Measurements from ENCODE around the gene IL1RAPL2.
"Not testable (repeated sequence)": the region's sequence is repeated elsewhere in the genome, so short reads cannot be mapped to it uniquely, and the experiment has no call there.

The IL1RAPL2 gene

DNA sequence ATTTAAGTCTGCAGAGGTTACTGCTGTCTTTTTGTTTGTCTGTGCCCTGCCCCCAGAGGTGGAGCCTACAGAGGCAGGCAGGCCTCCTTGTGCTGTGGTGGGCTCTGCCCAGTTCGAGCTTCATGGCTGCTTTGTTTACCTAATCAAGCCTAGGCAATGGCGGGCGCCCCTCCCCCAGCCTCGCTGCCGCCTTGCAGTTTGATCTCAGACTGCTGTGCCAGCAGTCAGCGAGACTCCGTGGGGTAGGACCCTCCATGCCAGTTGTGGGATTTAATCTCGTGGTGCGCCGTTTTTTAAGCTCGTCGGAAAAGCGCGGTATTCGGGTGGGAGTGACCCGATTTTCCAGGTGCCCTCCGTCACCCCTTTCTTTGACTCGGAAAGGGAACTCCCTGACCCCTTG is 111.5 kb downstream of the IL1RAPL2 start:
- DNase-seq: not testable (repeated sequence)

DNA sequence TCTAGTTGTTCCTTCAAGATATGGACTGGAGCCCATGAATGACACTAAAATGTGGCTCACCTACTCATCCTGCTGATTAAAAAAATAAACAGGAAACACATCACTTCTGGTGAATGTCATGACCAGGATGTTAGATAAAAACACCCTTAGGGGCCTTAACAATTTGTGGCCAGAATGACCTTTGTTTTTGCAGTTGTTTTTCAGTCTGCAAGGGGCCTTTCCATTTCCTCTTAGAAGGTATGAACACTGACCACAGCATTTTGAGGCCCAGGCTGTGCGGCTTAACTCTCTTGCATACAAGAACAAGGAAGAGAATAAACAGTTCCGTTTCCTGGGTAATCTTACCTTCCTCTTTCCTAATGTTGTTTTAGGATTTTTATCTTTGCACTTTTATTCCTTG is 113.2 kb downstream of the IL1RAPL2 start:
- DNase-seq: no peak

DNA sequence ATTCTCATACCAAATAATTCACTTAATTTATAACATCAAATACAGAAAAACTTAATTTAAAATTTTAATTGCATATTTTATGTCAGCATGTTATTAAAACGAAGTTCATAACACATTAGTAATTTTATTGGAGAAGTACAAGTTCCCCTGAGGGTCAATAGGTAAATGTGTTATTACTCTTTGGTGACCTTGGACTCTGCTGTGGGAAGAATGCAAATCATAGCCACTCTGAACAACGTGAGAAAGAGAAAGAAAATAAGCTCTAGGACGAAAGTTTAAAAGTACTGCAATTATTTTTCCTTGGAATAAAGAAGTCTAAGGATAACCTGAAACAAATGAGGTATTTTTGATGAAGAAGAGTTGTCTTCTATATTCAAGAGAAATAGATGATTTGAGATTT is 115.2 kb downstream of the IL1RAPL2 start:
- DNase-seq: no peak

DNA sequence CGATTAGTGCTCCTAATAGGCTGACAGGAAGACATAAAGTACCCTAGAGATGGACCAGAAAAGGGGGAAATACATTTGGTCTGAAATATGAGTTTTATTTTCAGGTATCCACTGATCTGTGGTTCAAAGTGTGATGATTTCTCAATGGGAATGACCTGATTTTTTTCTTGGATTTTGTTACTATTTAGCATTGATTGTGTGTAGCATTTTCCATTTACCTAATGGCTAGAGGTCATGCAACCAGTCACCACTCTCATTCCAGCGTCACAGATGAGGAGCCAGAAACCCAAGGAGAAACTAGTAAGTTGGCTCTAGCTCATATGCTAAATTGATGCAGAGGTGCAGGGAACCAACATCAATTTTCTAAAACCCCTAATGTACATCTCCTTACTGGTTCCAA is 118.1 kb downstream of the IL1RAPL2 start:
- no peak for DNase-seq

DNA sequence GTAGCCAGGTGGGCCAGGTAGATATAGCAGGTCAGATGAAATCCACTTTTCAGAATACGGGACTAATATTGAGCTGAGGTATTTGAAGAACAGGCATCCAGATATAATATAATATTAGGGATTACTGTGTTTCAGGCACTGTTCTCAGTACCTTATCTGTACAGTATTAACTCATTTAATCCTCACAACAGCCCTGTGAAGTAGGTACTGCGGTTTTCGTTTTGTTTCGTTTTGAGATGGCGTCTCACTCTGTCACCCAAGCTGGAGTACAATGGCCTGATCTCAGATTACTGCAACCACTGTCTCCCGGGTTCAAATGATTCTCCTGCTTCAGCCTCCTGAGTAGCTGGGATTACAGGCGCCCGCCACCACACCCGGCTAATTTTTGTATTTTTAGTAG is 129.6 kb downstream of the IL1RAPL2 start:
- DNase-seq: no peak

DNA sequence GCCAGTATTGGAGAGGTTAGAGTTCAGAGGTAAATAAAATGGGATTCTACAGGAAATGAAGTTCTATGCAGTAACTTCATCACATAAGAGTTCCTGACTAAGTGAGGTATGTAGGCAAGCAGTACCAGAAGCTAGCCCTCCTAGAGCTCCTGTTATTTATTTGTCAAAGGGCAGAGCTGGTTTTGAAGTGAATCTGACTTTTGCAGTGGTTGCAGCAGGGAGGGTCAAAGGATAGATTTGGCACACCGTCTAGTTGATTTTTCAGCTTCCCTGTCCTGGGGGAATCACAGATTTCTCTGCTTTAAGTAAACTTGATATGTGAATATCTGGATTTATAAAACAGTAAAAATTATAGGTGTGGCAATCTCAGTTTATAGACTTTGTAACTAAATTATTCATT is 130.7 kb downstream of the IL1RAPL2 start:
- DNase-seq: no peak

DNA sequence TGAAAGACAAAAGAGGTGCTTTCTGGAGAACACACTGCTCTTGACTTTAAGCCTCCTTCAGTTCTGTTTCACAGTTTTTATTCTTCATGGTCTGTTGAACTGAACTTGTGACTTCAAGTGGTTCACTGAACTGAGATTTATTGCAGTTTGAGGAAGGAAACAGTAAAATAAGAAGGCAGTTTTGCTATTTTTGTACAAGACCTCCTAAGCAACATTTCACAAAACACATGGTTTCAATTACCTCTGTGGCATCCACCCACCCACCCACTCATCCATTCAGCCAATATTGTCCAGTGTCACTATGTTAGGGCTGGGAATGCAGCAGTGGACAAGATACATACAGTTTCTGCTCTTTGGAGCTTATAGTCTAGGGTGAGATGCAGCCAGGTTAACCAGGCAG is 131.3 kb downstream of the IL1RAPL2 start:
- peak; percentile 27 for DNase-seq

DNA sequence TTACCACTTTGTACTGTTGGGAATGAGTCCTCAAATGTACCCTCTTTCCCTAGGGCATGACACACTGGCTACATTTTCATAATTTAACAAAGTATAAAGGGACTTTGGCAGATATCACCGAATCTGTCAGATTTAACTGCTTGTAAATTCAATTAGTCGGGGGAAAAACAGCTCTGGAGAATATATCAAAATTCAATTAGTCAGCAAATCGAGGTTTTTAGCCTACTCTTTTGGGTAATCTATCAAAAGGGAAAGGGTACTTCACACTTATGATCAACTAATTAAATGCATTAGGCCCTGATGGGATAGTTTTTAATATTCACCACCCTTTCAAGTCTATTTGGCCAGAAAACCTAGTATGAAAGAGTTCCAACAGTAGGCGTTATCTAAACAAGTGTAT is 141.0 kb downstream of the IL1RAPL2 start:
- DNase-seq: no peak

DNA sequence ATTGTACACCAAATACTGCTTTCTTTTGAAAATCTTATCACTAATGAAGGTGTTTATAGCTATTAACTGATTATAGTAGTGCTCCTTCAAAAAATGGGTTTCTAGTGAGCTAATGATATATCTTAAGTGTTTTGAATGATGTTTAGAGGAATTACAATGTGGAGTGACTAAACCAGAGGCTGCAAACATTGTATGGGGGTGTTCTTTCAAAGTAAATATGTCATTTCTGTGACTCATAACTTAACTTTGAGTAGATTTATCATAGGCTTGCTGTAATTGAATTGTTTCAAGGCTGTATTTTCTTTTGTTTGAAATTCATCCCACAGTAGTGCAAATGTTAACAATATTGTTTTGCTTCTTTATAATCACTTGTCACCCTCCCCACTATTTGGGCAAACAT is 141.6 kb downstream of the IL1RAPL2 start:
- DNase-seq: no peak

DNA sequence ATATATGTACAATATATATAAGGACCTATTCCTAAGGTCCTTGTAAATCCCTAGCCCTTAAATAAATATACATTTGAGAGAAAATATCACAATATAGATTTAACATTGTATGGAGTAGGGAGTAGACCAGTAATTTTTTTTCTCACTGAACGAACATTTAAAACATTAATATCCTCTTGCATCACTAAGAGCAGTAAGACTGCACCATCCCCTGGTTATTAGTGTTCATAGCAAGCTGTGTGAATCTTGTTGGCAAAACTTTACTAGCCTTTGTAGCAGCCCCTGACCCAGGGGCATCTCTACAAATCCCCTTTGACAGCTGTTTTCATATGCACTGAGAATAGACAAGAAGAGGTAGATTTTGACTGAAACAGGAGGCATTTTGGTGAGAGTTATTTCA is 146.5 kb downstream of the IL1RAPL2 start:
- no peak for DNase-seq

DNA sequence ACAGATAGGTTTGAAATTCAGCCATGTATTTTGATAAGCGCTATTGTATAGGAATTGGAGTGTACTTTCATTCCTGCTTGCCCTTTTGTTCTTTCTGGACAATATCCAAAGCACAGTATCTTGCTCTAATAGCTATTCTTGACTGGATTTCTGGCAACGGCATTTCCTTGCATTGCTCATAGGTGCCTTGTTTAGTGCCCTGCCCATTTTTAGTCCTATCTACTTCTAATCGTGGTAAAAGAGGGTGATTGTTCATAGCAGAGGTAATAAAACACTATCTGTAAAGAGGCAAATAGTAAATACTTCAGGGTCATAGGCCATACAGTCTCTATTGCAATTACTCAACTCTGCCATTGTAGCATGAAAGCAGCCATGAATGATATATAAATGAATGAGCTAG is 155.9 kb downstream of the IL1RAPL2 start:
- DNase-seq: no peak

DNA sequence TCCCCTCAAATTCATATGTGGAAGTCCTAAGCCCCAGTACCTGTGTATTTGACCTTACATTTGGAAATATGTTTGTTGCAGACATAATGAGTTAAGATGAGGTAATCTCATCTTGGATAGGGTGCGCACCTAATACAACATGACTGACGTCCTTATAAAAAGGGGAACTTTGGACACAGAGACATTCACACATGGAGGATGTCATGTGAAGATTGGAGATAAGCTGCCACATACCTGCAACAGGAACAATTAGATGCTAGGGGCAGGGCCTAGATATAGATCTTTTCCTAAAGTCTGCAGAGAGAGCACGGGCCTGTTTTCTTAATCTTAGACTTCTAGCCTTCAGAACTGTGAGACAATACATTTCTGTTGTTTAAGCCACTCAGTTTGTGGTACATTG is 162.5 kb downstream of the IL1RAPL2 start:
- no peak for DNase-seq

DNA sequence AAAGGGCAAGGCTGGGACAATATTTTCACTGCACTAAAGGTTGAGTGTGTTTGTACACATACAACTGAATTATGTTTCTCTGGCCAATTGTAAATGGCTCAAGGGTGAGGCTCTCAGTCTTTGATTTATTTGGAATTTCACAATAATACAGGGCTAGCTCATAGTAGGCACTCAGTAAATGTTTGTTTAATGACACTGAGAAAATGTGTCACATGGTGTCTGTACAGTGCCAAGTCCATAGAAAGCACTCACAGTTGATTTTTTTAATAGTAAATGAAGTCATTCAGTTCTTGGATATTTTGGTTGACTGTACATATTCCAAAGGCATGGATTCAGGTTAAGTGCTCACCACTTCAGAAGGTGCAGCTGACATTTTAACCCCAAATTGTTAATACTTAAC is 176.4 kb downstream of the IL1RAPL2 start:
- DNase-seq: no peak

DNA sequence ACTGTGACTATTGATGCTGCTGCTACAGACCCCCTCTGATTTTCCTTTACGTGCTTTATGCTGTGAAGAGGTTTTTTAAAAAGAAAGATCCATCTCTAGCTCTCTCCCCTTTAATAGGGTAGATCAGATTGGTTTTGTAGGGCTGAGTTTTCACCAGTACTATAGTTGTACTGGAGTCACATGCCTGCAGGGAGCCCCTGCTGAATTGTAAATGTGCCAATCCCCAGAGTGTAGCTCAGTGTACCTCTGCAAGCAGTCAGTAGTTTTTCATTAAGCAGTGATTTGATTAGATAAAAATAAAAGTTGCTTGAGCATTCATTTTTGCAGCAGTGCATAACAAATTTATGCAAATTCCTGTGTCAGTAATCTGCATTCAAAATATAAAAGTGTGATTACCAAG is 179.2 kb downstream of the IL1RAPL2 start:
- DNase-seq: no peak

DNA sequence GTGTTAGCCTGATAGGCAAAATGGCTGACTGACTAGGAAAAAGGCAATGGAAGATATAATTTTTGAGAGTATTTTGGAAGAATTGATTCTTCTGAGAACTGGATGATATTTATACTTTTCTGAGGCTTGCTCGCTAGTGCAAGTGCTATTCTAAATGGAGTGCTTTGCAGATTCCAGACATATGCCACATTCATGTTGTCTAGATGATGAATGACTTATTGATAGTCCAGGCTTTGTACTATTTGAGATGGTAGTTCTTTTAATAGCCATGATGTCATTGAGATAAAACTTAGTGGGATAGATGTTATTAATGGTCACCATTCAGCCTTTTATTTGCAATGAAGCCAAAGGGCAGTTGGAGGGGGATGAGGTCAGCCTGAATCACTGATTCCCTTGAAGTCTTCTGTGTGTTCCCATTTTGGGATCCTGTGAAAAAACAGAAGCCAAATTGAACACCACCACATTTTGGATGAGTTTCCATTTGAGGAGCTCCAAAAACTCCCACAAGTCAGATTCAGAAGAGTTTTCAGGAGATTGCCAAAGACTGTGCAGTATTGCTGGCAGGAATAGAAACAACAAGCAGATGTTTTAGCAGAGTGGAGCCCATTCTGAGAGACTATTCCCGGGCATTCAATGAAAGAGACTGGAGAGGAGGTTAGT is 184.1 kb downstream of the IL1RAPL2 start:
- DNase-seq: peak; percentile 27

DNA sequence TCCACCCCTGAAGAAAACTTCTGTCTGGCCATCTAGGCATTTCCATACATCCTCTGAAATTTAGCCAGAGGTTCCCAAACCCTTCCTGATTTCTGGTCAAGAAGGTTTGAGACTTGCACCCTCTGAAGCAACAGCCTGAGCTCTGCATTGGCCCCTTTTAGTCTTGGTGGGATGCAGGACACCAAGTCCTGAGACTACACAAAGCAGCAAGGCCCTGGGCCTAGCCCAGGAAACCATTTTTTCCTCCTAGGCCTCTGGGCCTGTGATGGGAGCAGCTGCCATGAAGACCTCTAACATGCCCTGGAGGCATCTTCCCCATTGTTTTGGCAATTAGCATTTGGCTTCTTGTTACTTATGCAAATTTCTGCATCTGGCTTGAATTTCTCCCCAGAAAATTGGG is 196.6 kb downstream of the IL1RAPL2 start:
- DNase-seq: no peak

DNA sequence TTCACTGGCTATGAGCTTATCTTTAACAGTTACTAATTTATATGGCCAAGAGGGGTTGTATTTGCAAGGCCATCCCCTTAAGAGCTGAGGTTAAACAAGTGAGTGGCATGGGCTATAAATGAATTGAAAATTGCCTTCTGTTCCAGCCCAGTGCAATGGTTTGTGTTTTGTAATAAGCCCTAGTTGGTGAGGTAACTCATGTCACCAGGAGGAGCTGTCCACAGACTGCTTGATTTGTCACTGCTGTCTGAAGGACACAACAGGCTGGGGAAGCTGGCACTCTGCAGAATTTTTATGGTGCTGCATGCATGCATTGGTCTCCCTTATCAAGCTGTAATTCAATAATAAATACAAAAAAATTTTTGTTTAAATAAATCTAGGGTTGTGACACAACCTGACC is 223.8 kb downstream of the IL1RAPL2 start:
- DNase-seq: no peak

DNA sequence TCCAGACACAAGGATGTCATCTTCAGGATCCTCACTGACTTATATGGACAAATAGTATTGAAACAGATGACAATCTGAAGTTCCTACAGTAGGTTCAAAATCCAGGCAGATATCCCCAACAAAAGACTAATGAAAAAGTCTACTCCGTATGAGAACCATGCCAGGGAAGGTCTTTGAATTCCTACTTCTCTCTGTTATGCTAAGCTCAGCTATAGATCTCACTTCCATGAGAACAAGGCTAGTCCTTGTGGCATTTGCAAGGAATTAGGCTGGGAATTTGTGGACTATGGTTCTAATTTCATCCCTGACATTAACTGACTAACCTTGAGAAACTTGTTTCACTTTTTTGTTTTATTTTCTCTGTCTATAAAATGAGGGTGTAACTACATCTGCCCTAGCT is 229.8 kb downstream of the IL1RAPL2 start:
- no peak for DNase-seq

DNA sequence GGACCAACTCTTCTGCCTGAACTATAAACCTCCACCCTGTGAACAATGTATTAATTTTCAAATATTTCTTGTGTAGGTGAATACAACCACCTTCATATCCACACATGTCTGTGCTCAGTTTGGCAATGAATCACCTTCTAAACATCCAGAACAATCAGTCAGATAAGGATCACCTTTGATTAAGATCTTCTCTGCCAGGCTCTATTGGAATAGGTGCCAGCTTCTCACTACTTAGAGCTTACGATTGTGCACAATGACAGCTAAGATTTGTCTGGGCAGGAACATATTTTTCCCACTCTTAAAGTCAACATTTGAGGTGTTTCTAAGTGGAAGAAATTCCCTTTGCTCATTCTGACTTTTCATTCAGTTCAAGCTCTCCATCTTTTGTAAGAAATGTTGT is 237.2 kb downstream of the IL1RAPL2 start:
- DNase-seq: no peak

DNA sequence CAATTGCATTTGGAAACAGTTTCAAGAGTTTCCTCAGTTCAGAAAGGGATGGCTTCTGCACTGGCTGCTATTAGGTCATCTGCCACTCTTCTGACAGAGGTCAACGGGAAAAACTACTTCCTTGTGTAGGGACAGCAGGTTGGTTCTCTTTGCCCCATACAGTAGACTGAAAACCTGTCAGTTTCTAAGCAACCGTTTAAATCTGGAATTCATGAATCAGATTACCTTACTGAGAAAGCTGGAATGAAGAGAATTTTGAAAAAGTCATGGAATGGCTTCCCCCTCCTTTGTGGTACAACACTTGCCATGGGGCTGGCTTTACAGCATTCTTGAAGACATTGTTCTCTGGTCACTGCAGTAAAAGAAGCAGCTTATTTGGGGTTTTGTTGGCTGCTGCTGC is 240.3 kb downstream of the IL1RAPL2 start:
- DNase-seq: no peak

DNA sequence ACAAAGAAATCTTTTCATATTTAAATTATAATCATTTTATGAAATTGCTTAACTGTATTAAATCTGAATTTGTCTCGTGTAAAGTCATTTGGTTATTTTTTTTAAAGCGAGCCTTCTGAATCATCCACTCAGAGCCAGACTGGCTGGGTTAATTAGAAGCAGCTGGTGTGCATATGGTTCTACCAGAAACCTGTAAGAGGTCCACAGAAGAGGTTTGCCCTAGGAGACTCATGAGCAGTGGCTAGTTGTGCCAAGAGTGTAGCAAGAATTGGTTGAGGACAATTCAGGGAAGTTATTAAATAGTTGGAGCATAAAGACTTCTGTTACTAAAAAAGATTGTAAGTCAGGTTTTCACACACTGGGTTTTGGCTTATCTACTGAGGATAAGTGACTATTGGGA is 267.4 kb downstream of the IL1RAPL2 start:
- DNase-seq: no peak

DNA sequence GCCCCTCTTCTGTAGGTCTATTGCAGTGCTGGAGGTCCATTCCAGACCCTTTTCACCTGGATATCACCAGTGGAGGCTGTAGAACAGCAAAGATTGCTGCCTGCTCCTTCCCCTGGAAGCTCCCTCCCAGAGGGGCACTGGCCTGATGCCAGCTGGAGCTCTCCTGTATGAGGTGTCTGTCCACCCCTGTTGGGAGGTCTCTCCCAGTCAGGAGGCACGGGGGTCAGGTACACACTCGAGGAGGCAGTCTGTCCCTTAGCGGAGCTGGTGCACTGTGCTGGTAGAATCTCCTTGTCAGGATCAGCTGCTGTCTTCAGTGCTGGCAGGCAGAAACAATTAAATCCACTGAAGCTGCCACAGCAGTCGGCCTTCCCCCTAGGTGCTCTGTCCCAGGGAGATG is 276.6 kb downstream of the IL1RAPL2 start:
- DNase-seq: no peak

DNA sequence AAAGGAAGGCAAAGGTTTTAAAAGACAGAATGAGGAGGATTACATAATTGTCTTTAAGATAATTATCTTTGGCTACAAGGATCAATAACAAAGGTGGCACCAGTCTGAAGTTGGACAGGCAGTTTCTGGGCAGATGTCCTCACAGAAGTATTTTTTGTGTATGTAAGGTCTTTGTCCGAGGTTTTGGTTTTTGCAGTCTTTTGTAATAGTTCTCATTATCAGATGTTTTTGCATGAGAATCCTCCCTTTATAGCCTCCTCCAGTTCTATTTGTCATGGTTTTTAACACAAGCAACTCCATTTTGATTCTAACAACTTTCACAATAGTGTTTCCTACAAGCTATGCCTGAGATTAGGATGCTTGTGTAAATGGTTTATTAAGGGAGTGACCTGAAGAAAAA is 286.2 kb downstream of the IL1RAPL2 start:
- no peak for DNase-seq

DNA sequence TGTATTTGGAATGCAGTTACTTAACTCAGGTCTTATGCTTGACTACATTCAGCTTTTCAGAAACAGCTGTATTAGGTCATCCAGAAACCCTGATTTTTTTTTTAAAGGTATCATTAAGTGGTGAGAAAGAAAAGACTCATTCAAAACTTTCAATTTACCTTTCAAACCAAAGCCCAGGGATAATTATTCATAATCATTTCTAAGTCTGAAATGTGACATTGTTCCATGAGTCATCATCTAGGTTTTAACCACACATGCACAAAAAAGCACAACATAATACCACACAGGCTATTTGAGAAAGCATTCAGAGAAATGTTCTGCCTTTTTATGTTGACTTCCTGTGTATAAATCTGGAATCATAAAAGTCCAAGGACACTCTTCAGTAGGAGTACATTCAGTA is 288.2 kb downstream of the IL1RAPL2 start:
- DNase-seq: no peak

DNA sequence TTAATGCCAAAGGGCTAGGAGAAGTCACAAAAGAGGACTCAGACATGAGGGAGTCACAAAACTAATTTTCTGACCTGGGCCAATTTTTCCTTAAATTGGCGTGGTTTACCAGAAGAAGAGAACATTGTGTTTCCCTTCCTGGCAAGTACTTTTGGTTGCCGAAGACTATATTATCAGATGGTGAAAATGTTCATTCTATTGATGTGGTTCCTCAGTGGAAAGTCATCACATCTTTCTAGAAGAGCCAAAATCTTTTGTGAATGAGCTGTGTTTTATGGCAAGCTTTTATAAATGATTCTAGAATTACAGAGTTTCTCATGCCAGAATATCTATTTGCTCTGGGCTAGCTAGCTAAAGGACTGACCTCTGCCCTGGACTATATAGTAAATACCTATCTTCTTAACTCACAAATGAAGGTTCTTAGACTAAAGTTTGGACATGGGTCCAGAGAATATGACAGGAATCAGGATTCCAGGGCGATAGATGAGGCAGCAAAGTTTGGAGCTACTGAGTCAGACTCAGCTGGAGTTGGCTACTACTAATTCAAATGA is 288.9 kb downstream of the IL1RAPL2 start:
- DNase-seq: no peak
